Measurements from ENCODE around the gene POC1B. TPM values are rescaled to one million over a fixed set of nuclear protein-coding genes. Genes with fewer than 3 reads are reported as not detected.
"Not testable (repeated sequence)": the region's sequence is repeated elsewhere in the genome, so short reads cannot be mapped to it uniquely, and the experiment has no call there.

Gene POC1B
- polyA plus RNA-seq, 6 donors from 2014 or later = 41.2 to 65.8 (median 45.1) TPM

DNA sequence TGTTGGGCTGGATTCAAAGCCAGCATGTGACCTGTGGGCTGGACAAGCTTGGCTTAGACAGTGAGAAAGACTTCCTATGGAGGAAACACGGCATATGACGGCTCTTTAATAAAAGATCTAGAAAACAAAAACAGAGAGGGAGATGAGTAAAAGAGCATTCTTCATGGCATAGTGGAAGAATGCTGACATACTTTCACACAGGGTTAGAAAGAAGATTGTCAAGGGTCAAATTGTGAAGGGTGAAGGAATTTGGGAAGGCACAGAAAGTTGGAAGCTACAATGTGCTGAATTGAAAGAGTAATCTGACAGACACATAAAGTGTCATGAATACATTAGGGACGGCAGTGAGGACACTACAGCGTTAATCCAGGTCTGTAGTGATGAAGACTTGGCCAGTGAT, 64.7 kb downstream of the POC1B start:
- peaks cover 4 to 14% (median 7%) of the 10 kb centered on the region in 3 donors for H3K4me1 Mint-ChIP-seq
- peak overlapping the region in 1 of 6 donors; percentile 67 for H3K27ac Mint-ChIP-seq
- DNase-seq (no peak), ATAC-seq (ENCODE audit: low read depth in 2 of 2) (no peak)
- H3K4me3 Mint-ChIP-seq = no peak overlapping the region
- H3K36me3 Mint-ChIP-seq = peaks cover 0 to 10% of the 10 kb centered on the region in 2 donors
- H3K27me3 Mint-ChIP-seq = no peaks in the 10 kb centered on the region
- H3K9me3 Mint-ChIP-seq = no peaks in the 10 kb centered on the region

DNA sequence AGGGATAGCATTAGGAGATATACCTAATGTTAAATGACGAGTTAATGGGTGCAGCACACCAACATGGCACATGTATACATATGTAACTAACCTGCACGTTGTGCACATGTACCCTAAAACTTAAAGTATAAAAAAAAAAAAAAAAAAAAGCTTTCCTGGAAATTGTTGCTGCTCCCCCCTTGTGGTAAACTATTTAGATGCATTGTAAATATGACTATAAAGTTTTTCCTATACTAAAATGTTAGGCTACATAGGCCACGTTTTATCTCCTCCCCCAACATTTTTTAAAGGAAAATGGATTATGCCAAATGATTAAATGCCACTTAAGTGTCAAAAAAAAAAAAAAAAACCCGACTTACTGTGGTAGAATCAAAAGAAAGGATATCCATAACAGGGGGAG, 66.6 kb downstream of the POC1B start:
- not testable (repeated sequence) for H3K9me3 Mint-ChIP-seq; H3K4me1 Mint-ChIP-seq; DNase-seq; H3K27me3 Mint-ChIP-seq; H3K4me3 Mint-ChIP-seq; H3K27ac Mint-ChIP-seq; ATAC-seq (ENCODE audit: low read depth in 2 of 2)
- H3K36me3 Mint-ChIP-seq = peaks cover 0 to 16% of the 10 kb centered on the region in 2 donors

GRCh38 chr12:89456565-89456964, 69.3 kb downstream of the POC1B start:
- DNase-seq (no peak), ATAC-seq (ENCODE audit: low read depth in 2 of 2) (no peak)
- Mint-ChIP-seq H3K36me3 (peaks cover 0 to 13% of the 10 kb centered on the region in 2 donors), H3K4me1 (peaks cover 0 to 7% (median 4%) of the 10 kb centered on the region in 3 donors), H3K9me3 (no peaks in the 10 kb centered on the region), H3K27me3 (no peaks in the 10 kb centered on the region), H3K4me3 (no peak overlapping the region), H3K27ac (no peak overlapping the region)

- Mint-ChIP-seq H3K4me3 (no peak overlapping the region), H3K4me1 (peaks cover 0 to 4% (median 0%) of the 10 kb centered on the region in 3 donors), H3K9me3 (no peaks in the 10 kb centered on the region), H3K27ac (peak overlapping the region in 2 of 6 donors; percentile 20 to 41), H3K27me3 (no peaks in the 10 kb centered on the region), H3K36me3 (peaks cover 0 to 13% of the 10 kb centered on the region in 2 donors)
- DNase-seq = no peak
- no peak for ATAC-seq (ENCODE audit: low read depth in 2 of 2)
Observed at GRCh38 chr12:89454080-89454848, 71.6 kb downstream of the POC1B start.

- no peaks in the 10 kb centered on the region for H3K9me3 Mint-ChIP-seq
- H3K4me1 Mint-ChIP-seq = peaks cover 0 to 4% (median 0%) of the 10 kb centered on the region in 3 donors
- ATAC-seq (ENCODE audit: low read depth in 2 of 2) (no peak), DNase-seq (no peak)
- peaks cover 0 to 14% of the 10 kb centered on the region in 2 donors for H3K36me3 Mint-ChIP-seq
- H3K27me3 Mint-ChIP-seq = no peaks in the 10 kb centered on the region
- no peak overlapping the region for H3K27ac Mint-ChIP-seq
- no peak overlapping the region for H3K4me3 Mint-ChIP-seq
Observed at GRCh38 chr12:89453121-89453978, 72.5 kb downstream of the POC1B start.

GRCh38 chr12:89451841-89452251, 74.0 kb downstream of the POC1B start:
- Mint-ChIP-seq H3K27ac (no peak overlapping the region), H3K36me3 (peaks cover 8 to 18% of the 10 kb centered on the region in 2 donors), H3K4me1 (peaks cover 0 to 4% (median 0%) of the 10 kb centered on the region in 3 donors), H3K27me3 (no peaks in the 10 kb centered on the region), H3K4me3 (no peak overlapping the region), H3K9me3 (no peaks in the 10 kb centered on the region)
- DNase-seq (no peak), ATAC-seq (ENCODE audit: low read depth in 2 of 2) (no peak)

GRCh38 chr12:89450907-89451306, 74.9 kb downstream of the POC1B start:
- Mint-ChIP-seq H3K4me3 (no peak overlapping the region), H3K4me1 (peaks cover 0 to 4% (median 0%) of the 10 kb centered on the region in 3 donors), H3K36me3 (peaks cover 8 to 18% of the 10 kb centered on the region in 2 donors), H3K27me3 (no peaks in the 10 kb centered on the region), H3K27ac (peak overlapping the region in 1 of 6 donors; percentile 10), H3K9me3 (peaks cover 0 to 4% (median 0%) of the 10 kb centered on the region in 7 donors)
- no peak for ATAC-seq (ENCODE audit: low read depth in 2 of 2)
- DNase-seq = no peak

GRCh38 chr12:89448951-89449371, 76.9 kb downstream of the POC1B start:
- H3K36me3 Mint-ChIP-seq = peaks cover 8 to 9% of the 10 kb centered on the region in 2 donors
- H3K4me1 Mint-ChIP-seq = peaks cover 0 to 12% (median 8%) of the 10 kb centered on the region in 3 donors
- no peak for DNase-seq
- ATAC-seq (ENCODE audit: low read depth in 2 of 2) = no peak
- no peak overlapping the region for H3K4me3 Mint-ChIP-seq
- H3K27ac Mint-ChIP-seq = no peak overlapping the region
- H3K27me3 Mint-ChIP-seq = no peaks in the 10 kb centered on the region
- peaks cover 0 to 4% (median 0%) of the 10 kb centered on the region in 7 donors for H3K9me3 Mint-ChIP-seq

DNA sequence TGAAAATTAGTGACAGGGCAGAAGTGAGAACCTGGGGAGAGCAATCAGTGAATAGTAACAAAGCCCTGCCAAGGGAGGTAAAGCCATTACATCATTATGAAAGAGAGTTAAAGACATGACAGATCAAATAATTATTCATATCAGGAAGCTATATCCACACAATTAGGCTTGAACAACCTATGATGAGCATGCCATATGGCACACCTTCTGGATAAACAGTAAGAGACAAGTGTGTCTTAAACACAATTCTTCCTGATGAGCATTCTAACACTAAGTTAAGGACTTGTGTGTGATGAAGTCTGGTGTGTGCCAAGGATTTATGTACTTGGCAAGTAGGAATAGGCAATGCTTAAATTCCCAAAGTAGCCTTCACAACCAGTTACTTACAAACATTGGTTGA, 77.3 kb downstream of the POC1B start:
- Mint-ChIP-seq H3K36me3 (peaks cover 8 to 9% of the 10 kb centered on the region in 2 donors), H3K9me3 (peaks cover 0 to 4% (median 0%) of the 10 kb centered on the region in 7 donors), H3K27ac (peak overlapping the region in 1 of 6 donors; percentile 75), H3K27me3 (no peaks in the 10 kb centered on the region), H3K4me3 (no peak overlapping the region), H3K4me1 (peaks cover 0 to 12% (median 8%) of the 10 kb centered on the region in 3 donors)
- DNase-seq (no peak), ATAC-seq (ENCODE audit: low read depth in 2 of 2) (no peak)

GRCh38 chr12:89439941-89440340, 85.9 kb downstream of the POC1B start:
- DNase-seq = no peak
- H3K4me3 Mint-ChIP-seq = no peak overlapping the region
- H3K9me3 Mint-ChIP-seq = peaks cover 0 to 8% (median 3%) of the 10 kb centered on the region in 7 donors
- H3K27me3 Mint-ChIP-seq = no peaks in the 10 kb centered on the region
- H3K4me1 Mint-ChIP-seq = peaks cover 5 to 8% (median 6%) of the 10 kb centered on the region in 3 donors
- ATAC-seq (ENCODE audit: low read depth in 2 of 2) = no peak
- peaks cover 30 to 42% of the 10 kb centered on the region in 2 donors for H3K36me3 Mint-ChIP-seq
- no peak overlapping the region for H3K27ac Mint-ChIP-seq

GRCh38 chr12:89437231-89437630, 88.6 kb downstream of the POC1B start:
- Mint-ChIP-seq H3K4me3 (no peak overlapping the region), H3K9me3 (peaks cover 0 to 6% (median 2%) of the 10 kb centered on the region in 7 donors), H3K27me3 (no peaks in the 10 kb centered on the region), H3K36me3 (peaks cover 38 to 56% of the 10 kb centered on the region in 2 donors), H3K27ac (peak overlapping the region in 1 of 6 donors; percentile 23), H3K4me1 (peaks cover 0 to 5% (median 0%) of the 10 kb centered on the region in 3 donors)
- no peak for ATAC-seq (ENCODE audit: low read depth in 2 of 2)
- no peak for DNase-seq

DNA sequence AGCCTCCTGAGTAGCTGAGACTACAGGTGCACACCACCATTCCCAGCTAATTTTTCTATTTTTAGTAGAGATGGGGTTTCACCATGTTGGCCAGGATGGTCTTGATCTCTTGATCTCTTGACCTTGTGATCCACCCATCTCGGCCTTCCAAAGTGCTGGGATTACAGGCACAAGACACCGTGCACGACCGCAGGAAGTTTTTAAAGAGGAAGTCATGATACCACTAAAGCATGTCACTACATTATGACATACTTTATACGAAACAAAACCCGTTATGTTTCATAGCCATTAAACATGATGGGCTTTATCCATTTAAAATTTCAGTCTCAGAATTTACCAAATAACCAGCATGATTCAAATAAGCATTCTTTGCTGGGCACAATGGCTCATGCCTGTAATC, 89.8 kb downstream of the POC1B start:
- ATAC-seq (ENCODE audit: low read depth in 2 of 2) = no peak
- Mint-ChIP-seq H3K4me1 (peaks cover 0 to 5% (median 0%) of the 10 kb centered on the region in 3 donors), H3K36me3 (peaks cover 32 to 50% of the 10 kb centered on the region in 2 donors), H3K9me3 (peaks cover 0 to 6% (median 0%) of the 10 kb centered on the region in 7 donors), H3K27me3 (no peaks in the 10 kb centered on the region), H3K4me3 (no peak overlapping the region), H3K27ac (no peak overlapping the region)
- no peak for DNase-seq

GRCh38 chr12:89433634-89434033, 92.2 kb downstream of the POC1B start:
- peaks cover 0 to 4% (median 0%) of the 10 kb centered on the region in 7 donors for H3K9me3 Mint-ChIP-seq
- H3K4me1 Mint-ChIP-seq = peaks cover 0 to 5% (median 0%) of the 10 kb centered on the region in 3 donors
- DNase-seq = no peak
- peak overlapping the region in 1 of 6 donors; percentile 37 for H3K27ac Mint-ChIP-seq
- peaks cover 33 to 35% of the 10 kb centered on the region in 2 donors for H3K36me3 Mint-ChIP-seq
- no peak for ATAC-seq (ENCODE audit: low read depth in 2 of 2)
- no peak overlapping the region for H3K4me3 Mint-ChIP-seq
- no peaks in the 10 kb centered on the region for H3K27me3 Mint-ChIP-seq
